Smooth muscle cell (in vitro differentiated cells): ENCODE results near the gene CNTNAP1. TPM values are rescaled to one million over a fixed set of nuclear protein-coding genes. Genes with fewer than 3 reads are reported as not detected.

ENCODE experiments used
- DNase-seq: peaks from one replicate; lab custom pipeline; 2025; ENCODE audit not compliant: unreplicated experiment; lab: John Stamatoyannopoulos, UW
- H2AFZ ChIP-seq: fragments of 200-600 bp; sonication (generic); 2 replicates; pipeline ENCODE4 v1.6.0; 2016; ENCODE audit warnings: antibody characterized with exemption, low read depth, mild to moderate bottlenecking
- H3F3A ChIP-seq: fragments of 200-600 bp; sonication (generic); 2 replicates; pipeline ENCODE4 v1.6.0; 2017; ENCODE audit warnings: antibody characterized with exemption, low read depth
- H3K27ac ChIP-seq: fragments of 200-600 bp; sonication (generic); 2 replicates; pipeline ENCODE4 v1.5.1; 2016; ENCODE audit warnings: low read depth, mild to moderate bottlenecking
- H3K27me3 ChIP-seq: fragments of 200-600 bp; sonication (generic); 2 replicates; pipeline ENCODE4 v1.6.1; 2016; ENCODE audit warnings: low read depth, mild to moderate bottlenecking
- H3K36me3 ChIP-seq: fragments of 200-600 bp; sonication (generic); 2 replicates; pipeline ENCODE4 v1.5.1; 2016; ENCODE audit warnings: low read depth
- H3K4me1 ChIP-seq: fragments of 200-600 bp; sonication (generic); 2 replicates; pipeline ENCODE4 v1.5.1; 2016; ENCODE audit warnings: low read depth
- H3K4me2 ChIP-seq: fragments of 200-600 bp; sonication (generic); 2 replicates; pipeline ENCODE4 v1.6.0; 2016; ENCODE audit warnings: mild to moderate bottlenecking
- H3K4me3 ChIP-seq: fragments of 200-600 bp; sonication (generic); 2 replicates; pipeline ENCODE4 v1.5.1; 2016; ENCODE audit warnings: mild to moderate bottlenecking
- H3K79me2 ChIP-seq: fragments of 200-600 bp; sonication (generic); 2 replicates; pipeline ENCODE4 v1.6.0; 2016; ENCODE audit warnings: low read depth, mild to moderate bottlenecking
- H3K9ac ChIP-seq: fragments of 200-600 bp; sonication (generic); 2 replicates; pipeline ENCODE4 v1.6.0; 2016; ENCODE audit warnings: low read depth
- H3K9me3 ChIP-seq: fragments of 200-600 bp; sonication (generic); replicated peaks from 2 replicates; pipeline ENCODE4 v1.5.1; 2016; ENCODE audit warnings: low read depth
- H4K20me1 ChIP-seq: fragments of 200-600 bp; sonication (generic); 2 replicates; pipeline ENCODE4 v1.6.0; 2016; ENCODE audit warnings: low read depth
- CTCF ChIP-seq: fragments of 200-600 bp; sonication (generic); IDR thresholded peaks from 2 replicates; pipeline ENCODE4 v1.5.1; 2017; ENCODE audit warnings: borderline replicate concordance, mild to moderate bottlenecking, antibody characterized with exemption; ENCODE audit not compliant: insufficient read depth, poor library complexity, severe bottlenecking
- WGBS: methylation state at CpG from one replicate; pipeline ENCODE4 v1.1.7; 2016; ENCODE audit warnings: low lambda C conversion rate; 5-methylcytosine and 5-hydroxymethylcytosine counted together
- polyA plus RNA-seq: library from polyadenylated mRNA; unstranded; fragments of >200 nt; fragmentation: Nextera tagmentation; extraction: Ambion mirVana; gene quantifications from 2 replicates; pipeline ENCODE4 v1.2.1, GENCODE V29; 2016
- total RNA-seq: library from RNA; depleted of rRNA; stranded (reverse); fragments of >200 nt; gene quantifications from 2 replicates; pipeline ENCODE4 v1.2.3, GENCODE V29; 2014

CNTNAP1 gene
- total and polyA plus RNA-seq, 2 experiments from 2014 or later: 2.0 to 7.1 TPM

GRCh38 chr17:42687707-42688320, 5.5 kb downstream of the CNTNAP1 start:
- Histone ChIP-seq H3K79me2 (no peaks in the 10 kb centered on the region), H3K27ac (no peak overlapping the region), H3K27me3 (no peaks in the 10 kb centered on the region), H3K9ac (no peak overlapping the region), H2AFZ (no peak overlapping the region), H3K36me3 (no peaks in the 10 kb centered on the region), H3K4me2 (no peak overlapping the region), H3K9me3 (no peaks in the 10 kb centered on the region), H3K4me3 (no peak overlapping the region), H3F3A (no peaks in the 10 kb centered on the region), H4K20me1 (peaks cover 7% of the 10 kb centered on the region), H3K4me1 (no peaks in the 10 kb centered on the region)
- no peak for TF ChIP-seq CTCF
- 91% methylated on average over 27 of the region's 27 CpGs for WGBS
- DNase-seq: no peak

GRCh38 chr17:42690596-42690995, 8.3 kb downstream of the CNTNAP1 start:
- Histone ChIP-seq H3K4me3 (no peak overlapping the region), H3K4me2 (no peak overlapping the region), H3K9ac (no peak overlapping the region), H3F3A (no peaks in the 10 kb centered on the region), H3K4me1 (no peaks in the 10 kb centered on the region), H2AFZ (no peak overlapping the region), H3K79me2 (no peaks in the 10 kb centered on the region), H3K27me3 (no peaks in the 10 kb centered on the region), H3K36me3 (no peaks in the 10 kb centered on the region), H4K20me1 (no peaks in the 10 kb centered on the region), H3K27ac (no peak overlapping the region), H3K9me3 (no peaks in the 10 kb centered on the region)
- DNase-seq: no peak
- TF ChIP-seq CTCF: no peak
- WGBS: 94% methylated on average over 10 of the region's 10 CpGs

DNA sequence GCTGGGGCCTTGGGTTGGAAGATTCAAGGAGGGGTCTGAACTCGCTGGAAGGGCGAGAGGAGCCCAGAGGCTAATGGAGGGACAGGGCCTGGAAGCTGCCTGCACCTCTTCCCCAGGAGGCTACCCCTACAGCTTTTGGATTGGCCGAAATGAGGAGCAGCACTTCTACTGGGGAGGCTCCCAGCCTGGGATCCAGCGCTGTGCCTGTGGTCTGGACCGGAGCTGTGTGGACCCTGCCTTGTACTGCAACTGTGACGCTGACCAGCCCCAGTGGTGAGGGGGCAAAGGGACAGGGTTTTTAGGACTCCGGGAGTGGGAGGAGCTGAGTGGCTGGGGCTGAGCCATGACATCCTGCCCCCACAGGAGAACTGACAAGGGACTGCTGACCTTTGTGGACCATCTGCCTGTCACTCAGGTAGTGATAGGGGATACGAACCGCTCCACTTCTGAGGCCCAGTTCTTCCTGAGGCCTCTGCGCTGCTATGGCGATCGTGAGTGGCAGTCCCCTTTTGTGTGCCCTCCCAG, 8.8 kb downstream of the CNTNAP1 start:
- no peaks in the 10 kb centered on the region for H3K79me2 ChIP-seq
- no peaks in the 10 kb centered on the region for H3K9me3 ChIP-seq
- no peak overlapping the region for H3K27ac ChIP-seq
- H3K36me3 ChIP-seq: no peaks in the 10 kb centered on the region
- H3K27me3 ChIP-seq: no peaks in the 10 kb centered on the region
- WGBS: 89% methylated on average over 12 of the region's 12 CpGs
- no peak overlapping the region for H3K4me2 ChIP-seq
- H3F3A ChIP-seq: no peaks in the 10 kb centered on the region
- H4K20me1 ChIP-seq: no peaks in the 10 kb centered on the region
- no peak for TF ChIP-seq CTCF
- H3K4me3 ChIP-seq: no peak overlapping the region
- H2AFZ ChIP-seq: no peak overlapping the region
- no peaks in the 10 kb centered on the region for H3K4me1 ChIP-seq
- DNase-seq: no peak
- no peak overlapping the region for H3K9ac ChIP-seq

DNA sequence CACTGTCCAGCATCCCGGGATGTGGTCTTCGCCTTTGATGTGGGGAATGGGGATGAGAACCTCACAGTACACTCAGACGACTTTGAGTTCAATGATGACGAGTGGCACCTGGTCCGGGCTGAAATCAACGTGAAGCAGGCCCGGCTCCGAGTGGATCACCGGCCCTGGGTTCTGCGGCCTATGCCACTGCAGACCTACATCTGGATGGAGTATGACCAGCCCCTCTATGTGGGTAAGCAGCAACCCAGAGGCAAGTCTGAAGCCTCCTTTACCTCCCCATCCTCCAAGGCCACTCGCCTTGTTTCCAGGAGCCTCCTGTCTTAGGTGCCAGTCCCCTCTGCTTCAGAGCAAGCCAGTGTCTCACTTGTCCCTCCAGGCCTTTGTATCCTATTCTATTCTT, 10.2 kb downstream of the CNTNAP1 start:
- Histone ChIP-seq H3K4me1 (no peaks in the 10 kb centered on the region), H3K9me3 (no peaks in the 10 kb centered on the region), H3K79me2 (no peaks in the 10 kb centered on the region), H3K4me3 (no peak overlapping the region), H3K27ac (no peak overlapping the region), H3K4me2 (no peak overlapping the region), H3K36me3 (no peaks in the 10 kb centered on the region), H3F3A (no peaks in the 10 kb centered on the region), H2AFZ (no peak overlapping the region), H4K20me1 (no peaks in the 10 kb centered on the region), H3K9ac (no peak overlapping the region), H3K27me3 (no peaks in the 10 kb centered on the region)
- no peak for DNase-seq
- no peak for TF ChIP-seq CTCF
- WGBS: 92% methylated on average over 11 of the region's 11 CpGs
